ENCODE measurements around the gene EIF3I. TPM values are rescaled to one million over a fixed set of nuclear protein-coding genes. Genes with fewer than 3 reads are reported as not detected.

EIF3I gene
- total RNA-seq, 3 donors from 2014 or later (not counting 1 experiment from before 2014, with no cell fraction given): 107 to 126 (median 110) TPM

DNA sequence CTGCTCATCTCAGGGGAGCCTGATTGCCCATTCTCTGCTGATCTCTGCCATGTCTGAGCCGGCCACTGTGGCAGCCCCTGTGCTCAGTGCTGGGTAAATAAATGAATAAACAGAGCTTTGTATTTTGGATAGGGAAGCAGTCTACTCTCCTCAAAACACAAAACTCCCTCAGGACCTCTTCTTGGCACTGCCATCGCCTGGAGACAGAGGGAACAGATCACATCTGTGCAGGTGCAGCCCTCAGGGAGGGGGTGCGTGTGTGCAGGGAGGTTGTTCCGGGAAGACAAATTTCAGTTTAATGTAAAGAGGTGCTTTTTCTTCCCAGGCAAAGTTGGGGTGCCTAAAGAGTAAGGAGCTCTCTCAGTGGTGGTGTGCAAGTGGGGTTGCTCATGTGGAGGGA is 17.1 kb downstream of the EIF3I start:
- no peak for ATAC-seq
- TF ChIP-seq, protein P1, sequence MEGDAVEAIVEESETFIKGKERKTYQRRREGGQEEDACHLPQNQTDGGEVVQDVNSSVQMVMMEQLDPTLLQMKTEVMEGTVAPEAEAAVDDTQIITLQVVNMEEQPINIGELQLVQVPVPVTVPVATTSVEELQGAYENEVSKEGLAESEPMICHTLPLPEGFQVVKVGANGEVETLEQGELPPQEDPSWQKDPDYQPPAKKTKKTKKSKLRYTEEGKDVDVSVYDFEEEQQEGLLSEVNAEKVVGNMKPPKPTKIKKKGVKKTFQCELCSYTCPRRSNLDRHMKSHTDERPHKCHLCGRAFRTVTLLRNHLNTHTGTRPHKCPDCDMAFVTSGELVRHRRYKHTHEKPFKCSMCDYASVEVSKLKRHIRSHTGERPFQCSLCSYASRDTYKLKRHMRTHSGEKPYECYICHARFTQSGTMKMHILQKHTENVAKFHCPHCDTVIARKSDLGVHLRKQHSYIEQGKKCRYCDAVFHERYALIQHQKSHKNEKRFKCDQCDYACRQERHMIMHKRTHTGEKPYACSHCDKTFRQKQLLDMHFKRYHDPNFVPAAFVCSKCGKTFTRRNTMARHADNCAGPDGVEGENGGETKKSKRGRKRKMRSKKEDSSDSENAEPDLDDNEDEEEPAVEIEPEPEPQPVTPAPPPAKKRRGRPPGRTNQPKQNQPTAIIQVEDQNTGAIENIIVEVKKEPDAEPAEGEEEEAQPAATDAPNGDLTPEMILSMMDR (IDR thresholded peaks at IDR 0.05): no peak
- H3K36me3 Mint-ChIP-seq: no peaks in the 10 kb centered on the region
- WGBS (ENCODE audit: insufficient coverage): 87% methylated on average over 4 of the region's 4 CpGs
- H3K4me1 ChIP-seq (ENCODE audit: control insufficient read depth, insufficient read depth, low read length): peaks cover 26% of the 10 kb centered on the region
- H3K27me3 Mint-ChIP-seq (ENCODE audit: low read depth in 2 of 2): no peaks in the 10 kb centered on the region
- peak overlapping the region; percentile 89 for H3K4me3 Mint-ChIP-seq
- no peaks in the 10 kb centered on the region for H3K9me3 ChIP-seq (ENCODE audit: control insufficient read depth, insufficient read depth, low read length)
- H3K4me1 Mint-ChIP-seq: peaks cover 0 to 25% of the 10 kb centered on the region in 2 donors
- intact Hi-C loops (cut with micrococcal nuclease): no loop called here
- H3K4me3 ChIP-seq (ENCODE audit: low read length): no peak overlapping the region
- no peak overlapping the region for H3K27ac Mint-ChIP-seq
- no peaks in the 10 kb centered on the region for H3K27me3 ChIP-seq (ENCODE audit: control insufficient read depth, insufficient read depth, low read length)
- H3K27ac ChIP-seq (ENCODE audit: low read length): no peak overlapping the region
- H3K9me3 Mint-ChIP-seq: no peaks in the 10 kb centered on the region
- no peaks in the 10 kb centered on the region for H3K36me3 ChIP-seq (ENCODE audit: control insufficient read depth, insufficient read depth, low read length)
- DNase-seq: no peak

GRCh38 chr1:32239790-32240139 is 17.6 kb downstream of the EIF3I start:
- intact Hi-C loops (cut with micrococcal nuclease): no loop called here
- H3K27me3 Mint-ChIP-seq (ENCODE audit: low read depth in 2 of 2): no peaks in the 10 kb centered on the region
- H3K27me3 ChIP-seq (ENCODE audit: control insufficient read depth, insufficient read depth, low read length): no peaks in the 10 kb centered on the region
- 96% methylated on average over 19 of the region's 20 CpGs for WGBS (ENCODE audit: insufficient coverage)
- H3K9me3 Mint-ChIP-seq: no peaks in the 10 kb centered on the region
- no peak for DNase-seq
- H3K4me1 Mint-ChIP-seq: peaks cover 0 to 25% of the 10 kb centered on the region in 2 donors
- peak overlapping the region in 1 of 2 donors; percentile 85 for H3K27ac Mint-ChIP-seq
- no peak overlapping the region for H3K27ac ChIP-seq (ENCODE audit: low read length)
- H3K9me3 ChIP-seq (ENCODE audit: control insufficient read depth, insufficient read depth, low read length): no peaks in the 10 kb centered on the region
- TF ChIP-seq, protein P1 (IDR thresholded peaks at IDR 0.05): no peak
- H3K4me1 ChIP-seq (ENCODE audit: control insufficient read depth, insufficient read depth, low read length): peaks cover 26% of the 10 kb centered on the region
- no peak overlapping the region for H3K4me3 ChIP-seq (ENCODE audit: low read length)
- no peak for ATAC-seq
- no peaks in the 10 kb centered on the region for H3K36me3 ChIP-seq (ENCODE audit: control insufficient read depth, insufficient read depth, low read length)
- H3K4me3 Mint-ChIP-seq: peak overlapping the region; percentile 89
- no peaks in the 10 kb centered on the region for H3K36me3 Mint-ChIP-seq

DNA sequence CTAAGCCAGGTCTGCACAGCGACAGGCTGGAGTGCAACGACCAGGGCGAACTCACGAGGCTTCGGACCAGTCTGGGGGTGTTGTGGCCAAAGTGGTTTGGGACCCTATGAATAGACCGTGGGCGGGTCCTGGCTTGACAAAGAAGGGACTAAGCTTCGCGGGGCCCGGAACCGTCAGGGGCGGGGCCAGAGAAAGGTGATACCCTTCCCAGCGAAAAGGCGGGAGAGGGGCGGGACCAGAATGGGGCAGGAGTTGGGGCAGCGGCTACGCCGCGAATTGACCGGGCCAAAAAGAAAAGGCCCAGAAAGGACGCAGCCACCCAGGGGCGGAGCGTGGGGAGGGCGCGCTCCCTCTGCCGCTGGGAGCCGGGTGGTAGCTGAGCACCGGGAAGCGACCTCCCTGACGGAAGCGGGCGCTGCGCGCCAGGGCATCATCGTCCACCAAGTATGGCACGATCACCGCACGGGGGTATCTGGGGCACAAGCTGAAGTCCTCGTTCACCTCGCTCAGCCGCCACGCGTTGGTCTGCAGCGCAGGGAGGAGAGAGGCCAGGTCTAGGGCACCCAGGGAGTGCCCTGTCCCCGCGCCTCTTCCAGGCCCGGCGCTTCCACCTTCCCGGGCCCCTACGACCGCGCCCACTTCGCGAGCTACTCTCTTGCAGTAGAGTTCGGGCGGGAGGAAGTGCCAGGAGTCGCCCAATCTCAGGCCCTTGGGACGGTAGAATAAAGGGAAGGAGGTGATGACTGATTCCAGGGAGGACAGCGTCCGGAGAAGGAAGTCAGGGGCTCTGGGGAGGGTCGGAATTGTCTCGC is 18.1 kb downstream of the EIF3I start:
- Mint-ChIP-seq H3K4me3 (peak overlapping the region; percentile 89), H3K4me1 (peaks cover 0 to 25% of the 10 kb centered on the region in 2 donors), H3K36me3 (no peaks in the 10 kb centered on the region), H3K27me3 (ENCODE audit: low read depth in 2 of 2) (no peaks in the 10 kb centered on the region), H3K9me3 (no peaks in the 10 kb centered on the region), H3K27ac (peak overlapping the region in 1 of 2 donors; percentile 85)
- Histone ChIP-seq H3K27ac (ENCODE audit: low read length) (no peak overlapping the region), H3K27me3 (ENCODE audit: control insufficient read depth, insufficient read depth, low read length) (no peaks in the 10 kb centered on the region), H3K4me3 (ENCODE audit: low read length) (peak overlapping the region; percentile 58), H3K36me3 (ENCODE audit: control insufficient read depth, insufficient read depth, low read length) (no peaks in the 10 kb centered on the region), H3K4me1 (ENCODE audit: control insufficient read depth, insufficient read depth, low read length) (peaks cover 26% of the 10 kb centered on the region), H3K9me3 (ENCODE audit: control insufficient read depth, insufficient read depth, low read length) (no peaks in the 10 kb centered on the region)
- 6% methylated on average over 62 of the region's 62 CpGs for WGBS (ENCODE audit: insufficient coverage)
- intact Hi-C loops (cut with micrococcal nuclease): no loop called here
- TF ChIP-seq, protein P1 (IDR thresholded peaks at IDR 0.05): no peak
- ATAC-seq (peak; percentile 57 to 73 (median 58)), DNase-seq (peak; percentile 33 to 83)

All from natural killer cell (primary cell).